ENCODE measurements around the gene KCNK16. TPM values are rescaled to one million over a fixed set of nuclear protein-coding genes. Genes with fewer than 3 reads are reported as not detected.

Gene KCNK16
- total and polyA plus RNA-seq, 10 donors = not detected

DNA sequence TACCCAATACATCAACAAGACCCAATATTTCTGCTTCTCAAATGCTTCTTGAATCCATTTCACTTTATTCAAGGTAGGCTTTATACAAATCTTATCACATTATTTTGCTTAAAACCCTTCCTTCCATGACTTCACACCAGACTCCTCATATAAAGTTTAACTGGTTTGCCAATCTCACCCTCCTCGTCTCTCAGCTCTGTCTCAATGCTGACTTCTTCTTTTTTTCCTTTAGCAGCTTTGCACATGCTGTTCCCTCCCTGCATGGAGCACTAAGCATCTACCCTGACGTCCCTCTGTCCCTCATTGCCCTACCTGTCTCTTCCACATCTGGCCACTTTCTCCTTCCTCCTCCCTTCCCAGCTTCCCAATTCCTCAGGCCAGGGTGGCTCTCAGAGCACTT is 39.7 kb downstream of the KCNK16 start:
- H3K27ac ChIP-seq = no peak overlapping the region
- no peak overlapping the region for H3K4me3 ChIP-seq
- no peaks in the 10 kb centered on the region for H3K36me3 ChIP-seq
- no peak for DNase-seq
- H3K27me3 ChIP-seq (replicated peaks in 1 of 7) = peaks cover 0 to 26% (median 0%) of the 10 kb centered on the region in 7 donors
- TF ChIP-seq, protein P1, sequence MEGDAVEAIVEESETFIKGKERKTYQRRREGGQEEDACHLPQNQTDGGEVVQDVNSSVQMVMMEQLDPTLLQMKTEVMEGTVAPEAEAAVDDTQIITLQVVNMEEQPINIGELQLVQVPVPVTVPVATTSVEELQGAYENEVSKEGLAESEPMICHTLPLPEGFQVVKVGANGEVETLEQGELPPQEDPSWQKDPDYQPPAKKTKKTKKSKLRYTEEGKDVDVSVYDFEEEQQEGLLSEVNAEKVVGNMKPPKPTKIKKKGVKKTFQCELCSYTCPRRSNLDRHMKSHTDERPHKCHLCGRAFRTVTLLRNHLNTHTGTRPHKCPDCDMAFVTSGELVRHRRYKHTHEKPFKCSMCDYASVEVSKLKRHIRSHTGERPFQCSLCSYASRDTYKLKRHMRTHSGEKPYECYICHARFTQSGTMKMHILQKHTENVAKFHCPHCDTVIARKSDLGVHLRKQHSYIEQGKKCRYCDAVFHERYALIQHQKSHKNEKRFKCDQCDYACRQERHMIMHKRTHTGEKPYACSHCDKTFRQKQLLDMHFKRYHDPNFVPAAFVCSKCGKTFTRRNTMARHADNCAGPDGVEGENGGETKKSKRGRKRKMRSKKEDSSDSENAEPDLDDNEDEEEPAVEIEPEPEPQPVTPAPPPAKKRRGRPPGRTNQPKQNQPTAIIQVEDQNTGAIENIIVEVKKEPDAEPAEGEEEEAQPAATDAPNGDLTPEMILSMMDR (IDR thresholded peaks at IDR 0.05 in 8 of 11, conservative IDR thresholded peaks at IDR 0.05 in 3 of 11) = no peak
- no peak for TF ChIP-seq POLR2A (IDR thresholded peaks at IDR 0.05)
- peaks cover 0 to 11% (median 0%) of the 10 kb centered on the region in 6 donors for H3K4me1 ChIP-seq
- intact Hi-C loops (cut with DNase I; ENCODE audit: low total_unique reads) = no loop called here
- H3K9me3 ChIP-seq = no peaks in the 10 kb centered on the region
- 24 to 50% (median 41%) methylated on average over 2 of the region's 2 CpGs for WGBS, 5 donors

DNA sequence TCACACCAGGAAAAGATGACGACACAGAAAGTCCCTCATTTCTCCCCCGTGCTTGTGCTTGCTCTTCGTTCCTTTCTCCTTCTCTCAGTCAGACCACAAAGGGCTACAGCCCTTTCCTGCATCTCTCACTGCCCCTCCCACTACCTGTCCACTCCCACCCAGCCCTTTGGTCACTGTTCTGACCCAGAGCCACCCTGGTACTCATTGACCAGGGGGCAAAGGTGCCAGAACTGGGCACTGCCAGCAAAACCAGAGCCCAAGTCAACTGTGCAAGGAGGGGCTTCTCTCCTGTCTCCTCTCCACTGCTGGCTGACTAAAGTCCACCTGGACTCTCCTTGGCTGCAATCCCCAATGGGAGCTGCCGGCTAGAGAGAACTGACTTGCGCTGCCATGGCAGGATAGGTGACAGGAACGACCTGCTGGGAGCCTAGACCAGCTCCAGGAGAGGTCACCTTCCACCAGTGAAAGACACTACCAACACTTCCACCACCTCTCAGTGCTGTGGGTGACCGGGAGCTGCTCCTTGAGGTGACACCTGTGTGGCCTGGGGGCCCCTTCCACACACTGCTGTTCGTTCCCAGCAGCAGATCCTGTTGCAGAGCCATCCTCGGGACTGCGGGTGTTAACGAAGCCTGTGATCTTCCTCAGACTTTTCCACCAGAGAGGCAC is 41.1 kb downstream of the KCNK16 start:
- no peak for TF ChIP-seq POLR2AphosphoS5 (IDR thresholded peaks at IDR 0.05)
- TF ChIP-seq, protein P1 (IDR thresholded peaks at IDR 0.05 in 8 of 11, conservative IDR thresholded peaks at IDR 0.05 in 3 of 11) = no peak
- no peak for TF ChIP-seq POLR2A (IDR thresholded peaks at IDR 0.05)
- DNase-seq = peak; percentile 46

DNA sequence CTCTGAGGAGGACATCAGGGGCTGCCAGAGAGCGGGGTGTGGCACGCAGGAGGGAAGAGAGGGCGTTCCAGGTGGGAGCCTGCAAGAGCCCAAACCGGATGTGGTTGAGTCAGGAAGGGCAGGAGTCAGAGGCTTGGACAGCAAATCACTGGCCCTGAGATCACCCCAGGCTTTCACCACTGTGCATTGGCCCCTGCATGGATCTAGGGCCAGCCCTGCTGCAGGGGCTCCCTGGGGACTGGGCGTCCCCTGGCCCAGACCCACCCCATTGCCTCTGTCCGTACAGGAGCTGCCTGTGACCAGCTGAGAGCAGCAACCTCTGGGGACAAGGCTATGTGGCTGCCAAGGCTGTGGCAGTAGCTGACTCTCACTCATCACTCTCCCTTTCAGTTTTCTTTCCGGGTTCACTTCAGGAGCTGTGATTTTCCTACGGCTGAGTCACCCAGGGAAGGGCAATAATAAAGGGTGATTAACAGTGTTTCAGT is 42.2 kb downstream of the KCNK16 start:
- 35 to 54% (median 39%) methylated on average over 8 of the region's 8 CpGs for WGBS, 5 donors
- no peak overlapping the region for H3K4me3 ChIP-seq
- TF ChIP-seq POLR2AphosphoS5 (IDR thresholded peaks at IDR 0.05) = no peak
- TF ChIP-seq, protein P1 (IDR thresholded peaks at IDR 0.05 in 8 of 11, conservative IDR thresholded peaks at IDR 0.05 in 3 of 11) = no peak
- TF ChIP-seq POLR2A (IDR thresholded peaks at IDR 0.05) = no peak
- H3K9me3 ChIP-seq = no peaks in the 10 kb centered on the region
- intact Hi-C loops (cut with DNase I; ENCODE audit: low total_unique reads) = no loop called here
- DNase-seq = no peak
- H3K4me1 ChIP-seq = peaks cover 0 to 11% (median 0%) of the 10 kb centered on the region in 6 donors
- H3K27ac ChIP-seq = no peak overlapping the region
- H3K36me3 ChIP-seq = no peaks in the 10 kb centered on the region
- H3K27me3 ChIP-seq (replicated peaks in 1 of 7) = peaks cover 0 to 23% (median 0%) of the 10 kb centered on the region in 7 donors

More for the DNA sequence above, 41.1 kb downstream of the KCNK16 start:
- H3K27ac ChIP-seq = no peak overlapping the region
- H3K4me1 ChIP-seq = peaks cover 0 to 11% (median 0%) of the 10 kb centered on the region in 6 donors
- H3K9me3 ChIP-seq = no peaks in the 10 kb centered on the region
- no peaks in the 10 kb centered on the region for H3K36me3 ChIP-seq
- intact Hi-C loops (cut with DNase I; ENCODE audit: low total_unique reads) = no loop called here
- 70 to 82% (median 76%) methylated on average over 8 to 11 of the region's 11 CpGs for WGBS, 5 donors
- H3K4me3 ChIP-seq = no peak overlapping the region
- H3K27me3 ChIP-seq (replicated peaks in 1 of 7) = peaks cover 0 to 23% (median 0%) of the 10 kb centered on the region in 7 donors

DNA sequence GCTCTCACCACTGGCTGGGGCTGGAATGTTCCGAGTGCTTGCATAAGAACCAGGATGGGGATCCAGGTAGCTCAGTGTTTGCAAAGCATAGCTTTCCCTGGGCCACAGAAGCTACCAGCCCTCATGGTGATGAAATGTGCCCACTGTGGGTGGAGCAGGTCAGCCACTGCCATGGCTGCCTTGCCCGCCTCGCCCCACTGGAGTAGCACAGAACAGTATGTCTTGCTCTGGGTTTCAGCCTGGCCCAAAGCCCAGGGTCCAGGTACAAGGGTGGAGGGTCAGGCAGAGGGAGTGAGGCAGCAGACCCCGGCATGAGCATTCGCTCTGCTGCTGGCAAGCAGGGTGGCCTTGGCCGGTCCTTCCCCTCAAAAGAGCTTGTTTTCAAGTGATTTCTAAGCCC is 43.0 kb downstream of the KCNK16 start:
- intact Hi-C loops (cut with DNase I; ENCODE audit: low total_unique reads) = no loop called here

More for the DNA sequence above, 43.0 kb downstream of the KCNK16 start:
- no peak for DNase-seq
- Histone ChIP-seq H3K27me3 (replicated peaks in 1 of 7) (peaks cover 0 to 23% (median 0%) of the 10 kb centered on the region in 7 donors), H3K36me3 (no peaks in the 10 kb centered on the region), H3K9me3 (no peaks in the 10 kb centered on the region), H3K27ac (no peak overlapping the region), H3K4me3 (no peak overlapping the region), H3K4me1 (peaks cover 0 to 11% (median 0%) of the 10 kb centered on the region in 6 donors)
- TF ChIP-seq, protein P1 (IDR thresholded peaks at IDR 0.05 in 8 of 11, conservative IDR thresholded peaks at IDR 0.05 in 3 of 11) = no peak
- TF ChIP-seq POLR2A (IDR thresholded peaks at IDR 0.05) (no peak), POLR2AphosphoS5 (IDR thresholded peaks at IDR 0.05) (no peak)
- WGBS, 5 donors = 84 to 88% (median 86%) methylated on average over 5 to 6 of the region's 6 CpGs
